Endodermal cell (in vitro differentiated cells): ENCODE measurements around the gene FBXL7. TPM values are rescaled to one million over a fixed set of nuclear protein-coding genes. Genes with fewer than 3 reads are reported as not detected.

Source experiments
- DNase-seq: peaks from one replicate; pipeline ENCODE4 v3.0.0-alpha.2; 2017
- H3K27ac ChIP-seq: 2 replicates; pipeline ENCODE4 v1.5.1; 2013; ENCODE audit warnings: mild to moderate bottlenecking, low read depth, low read length, moderate library complexity
- H3K27me3 ChIP-seq: 2 replicates; pipeline ENCODE4 v1.6.1; 2013; ENCODE audit warnings: mild to moderate bottlenecking, low read length, moderate library complexity; ENCODE audit not compliant: insufficient read depth, control insufficient read depth, poor library complexity, severe bottlenecking
- H3K36me3 ChIP-seq: 2 replicates; pipeline ENCODE4 v1.7.0; 2013; ENCODE audit warnings: mild to moderate bottlenecking, low read length, moderate library complexity; ENCODE audit not compliant: control insufficient read depth, insufficient read depth
- H3K4me1 ChIP-seq: one replicate; pipeline ENCODE4 v1.7.0; 2013; ENCODE audit warnings: low read length; ENCODE audit not compliant: control insufficient read depth, insufficient read depth
- H3K4me3 ChIP-seq: 2 replicates; pipeline ENCODE4 v1.5.1; 2013; ENCODE audit warnings: mild to moderate bottlenecking, low read length, moderate library complexity
- H3K9ac ChIP-seq: 2 replicates; pipeline ENCODE4 v1.6.1; 2013; ENCODE audit warnings: mild to moderate bottlenecking, low read length, moderate library complexity; ENCODE audit not compliant: poor library complexity, severe bottlenecking; ENCODE audit errors: extremely low read depth
- H3K9me3 ChIP-seq: 2 replicates; pipeline ENCODE4 v1.6.1; 2013; ENCODE audit warnings: mild to moderate bottlenecking, low read length, moderate library complexity; ENCODE audit not compliant: control insufficient read depth
- H3K27ac Mint-ChIP-seq: 2 replicates; pipeline ENCODE4 v1.8.0; 2020; ENCODE audit warnings: mixed read lengths
- H3K27me3 Mint-ChIP-seq: 2 replicates; pipeline ENCODE4 v1.8.0; 2021; ENCODE audit warnings: mild to moderate bottlenecking, mixed read lengths; ENCODE audit not compliant: insufficient read depth
- H3K36me3 Mint-ChIP-seq: 2 replicates; pipeline ENCODE4 v1.8.0; 2020; ENCODE audit warnings: low read depth, mixed read lengths
- H3K4me1 Mint-ChIP-seq: 2 replicates; pipeline ENCODE4 v1.8.0; 2020; ENCODE audit warnings: mixed read lengths
- H3K4me3 Mint-ChIP-seq: 2 replicates; pipeline ENCODE4 v1.8.0; 2020; ENCODE audit warnings: mild to moderate bottlenecking, moderate library complexity, mixed read lengths
- H3K9me3 Mint-ChIP-seq: 2 replicates; pipeline ENCODE4 v1.8.0; 2020; ENCODE audit warnings: mild to moderate bottlenecking, mixed read lengths
- CTCF ChIP-seq: fragments of 200-600 bp; sonication (generic); conservative IDR thresholded peaks from 2 replicates; pipeline ENCODE4 v1.5.0; 2021; ENCODE audit warnings: antibody characterized with exemption, mild to moderate bottlenecking
- WGBS, 2 experiments: methylation state at CpG; one replicate each; pipeline versions ENCODE4 v1.1.5 to v1.1.7; 2013; ENCODE audit warnings: missing lambda C conversion rate in 2 of 2, mixed read lengths in 1 of 2; ENCODE audit not compliant: insufficient coverage in 1 of 2, insufficient read length in 1 of 2; 5-methylcytosine and 5-hydroxymethylcytosine counted together
- total RNA-seq, 2 donors: library from RNA; stranded (reverse); fragmentation: NEBNext Ultra II Directional in 1 of 2; extraction: Animal tissue kit (Norgen Biotek cat#: 25700) in 1 of 2; gene quantifications; 2 replicates in 1 of 2; 3 replicates in 1 of 2; pipeline ENCODE4 v1.2.1, GENCODE V29; 2021

Gene FBXL7
- total RNA-seq, 2 donors from 2014 or later: 12.9 to 13.2 TPM

GRCh38 chr5:15627647-15628046 lies 127.7 kb downstream of the FBXL7 start:
- WGBS, 2 experiments: 94 to 100% methylated on average over 2 of the region's 2 CpGs
- no peaks in the 10 kb centered on the region for H3K36me3 ChIP-seq
- no peak overlapping the region for H3K9ac ChIP-seq
- H3K27ac ChIP-seq: no peak overlapping the region
- no peaks in the 10 kb centered on the region for H3K9me3 ChIP-seq
- H3K27me3 ChIP-seq: no peaks in the 10 kb centered on the region
- H3K27ac Mint-ChIP-seq: no peak overlapping the region
- TF ChIP-seq CTCF: no peak
- peaks cover 2% of the 10 kb centered on the region for H3K36me3 Mint-ChIP-seq
- H3K27me3 Mint-ChIP-seq: no peaks in the 10 kb centered on the region
- H3K4me1 Mint-ChIP-seq: peaks cover 14% of the 10 kb centered on the region
- H3K4me3 ChIP-seq: no peak overlapping the region
- no peaks in the 10 kb centered on the region for H3K4me1 ChIP-seq
- H3K4me3 Mint-ChIP-seq: no peak overlapping the region
- H3K9me3 Mint-ChIP-seq: no peaks in the 10 kb centered on the region
- no peak for DNase-seq

GRCh38 chr5:15630441-15630840 lies 130.5 kb downstream of the FBXL7 start:
- no peak overlapping the region for H3K27ac ChIP-seq
- H3K27me3 ChIP-seq: no peaks in the 10 kb centered on the region
- no peaks in the 10 kb centered on the region for H3K9me3 ChIP-seq
- Mint-ChIP-seq H3K4me1 (peaks cover 19% of the 10 kb centered on the region), H3K27me3 (no peaks in the 10 kb centered on the region), H3K4me3 (no peak overlapping the region), H3K36me3 (peaks cover 3% of the 10 kb centered on the region), H3K9me3 (no peaks in the 10 kb centered on the region), H3K27ac (no peak overlapping the region)
- TF ChIP-seq CTCF: no peak
- DNase-seq: no peak
- no peak overlapping the region for H3K9ac ChIP-seq
- H3K4me1 ChIP-seq: no peaks in the 10 kb centered on the region
- H3K4me3 ChIP-seq: no peak overlapping the region
- no peaks in the 10 kb centered on the region for H3K36me3 ChIP-seq

- WGBS, 2 experiments: 90 to 95% methylated on average over 2 to 4 of the region's 4 CpGs
- Mint-ChIP-seq H3K4me1 (peaks cover 34% of the 10 kb centered on the region), H3K36me3 (peaks cover 10% of the 10 kb centered on the region), H3K27ac (no peak overlapping the region), H3K4me3 (no peak overlapping the region), H3K27me3 (no peaks in the 10 kb centered on the region), H3K9me3 (peaks cover 9% of the 10 kb centered on the region)
- Histone ChIP-seq H3K4me1 (no peaks in the 10 kb centered on the region), H3K9me3 (peaks cover 5% of the 10 kb centered on the region), H3K27ac (no peak overlapping the region), H3K4me3 (no peak overlapping the region), H3K9ac (no peak overlapping the region), H3K27me3 (no peaks in the 10 kb centered on the region), H3K36me3 (no peaks in the 10 kb centered on the region)
- no peak for TF ChIP-seq CTCF
- DNase-seq: no peak
Observed at GRCh38 chr5:15634591-15635288, 134.8 kb downstream of the FBXL7 start.
